HG03520 (cell line): ENCODE data around the gene NCAM2.

Experiments
- ATAC-seq: cut with Tn5 transposase; IDR thresholded peaks from one replicate; pipeline ENCODE4 v1.9.1; 2021; ENCODE audit warnings: mild to moderate bottlenecking, moderate library complexity; ENCODE audit not compliant: unreplicated experiment

NCAM2 gene

DNA sequence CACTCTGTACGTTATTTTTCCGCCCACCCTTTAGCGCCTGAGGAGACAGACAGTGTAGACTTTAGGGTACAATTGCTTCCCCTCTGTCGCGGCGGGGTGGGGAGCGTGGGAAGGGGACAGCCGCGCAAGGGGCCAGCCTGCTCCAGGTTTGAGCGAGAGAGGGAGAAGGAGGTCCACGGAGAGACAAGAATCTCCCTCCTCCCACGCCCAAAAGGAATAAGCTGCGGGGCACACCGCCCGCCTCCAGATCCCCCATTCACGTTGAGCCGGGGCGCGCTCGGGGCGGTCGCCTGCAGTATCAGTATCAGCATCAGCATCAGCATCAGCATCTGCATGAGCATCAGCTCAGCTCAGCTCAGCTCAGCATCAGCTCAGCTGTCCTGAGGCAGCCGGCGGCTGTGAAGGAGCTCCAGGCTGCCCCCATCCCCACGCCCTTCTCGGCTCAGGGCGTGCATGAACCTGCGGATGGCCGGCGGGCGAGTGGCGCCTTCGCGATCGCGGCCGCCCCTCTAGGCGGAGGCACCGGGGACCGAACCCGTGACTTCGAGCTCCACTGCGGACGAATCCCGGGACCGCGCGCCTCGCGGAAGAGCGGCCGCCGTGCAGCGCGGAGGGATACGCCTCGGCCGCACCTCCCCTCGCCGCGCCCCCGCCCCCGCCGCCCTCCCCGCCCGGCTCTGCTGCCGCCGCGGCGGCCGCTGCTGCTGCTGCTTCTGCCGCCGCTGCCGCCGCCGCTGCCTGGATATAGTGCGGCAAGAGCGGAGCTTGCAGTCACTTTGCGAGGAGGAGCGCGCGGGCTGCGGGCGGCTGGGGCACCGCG lies at the start of gene NCAM2:
TSS of gene NCAM2 (plus strand) at position 774 of the 820 bp plus-strand sequence.
- ATAC-seq: no peak

DNA sequence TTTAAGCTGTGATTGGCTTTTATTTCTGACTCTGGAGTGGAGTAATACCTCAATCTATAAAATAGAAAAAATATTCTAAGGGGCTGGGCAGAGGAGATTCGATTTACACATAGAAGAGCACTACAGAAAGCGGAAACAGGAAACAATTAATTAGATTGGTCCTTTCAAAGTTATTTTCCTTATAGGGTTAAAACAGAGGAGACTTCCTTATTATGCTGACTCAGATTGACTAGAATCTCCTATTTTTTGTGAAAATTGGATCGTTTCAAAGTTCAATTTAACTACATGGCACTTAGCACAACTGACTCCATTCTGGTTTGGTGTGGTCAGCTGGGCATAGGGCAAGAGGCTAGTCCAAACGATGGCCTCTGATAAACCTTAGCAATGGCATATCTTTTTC lies 48.3 kb upstream of the NCAM2 start:
- ATAC-seq: no peak

DNA sequence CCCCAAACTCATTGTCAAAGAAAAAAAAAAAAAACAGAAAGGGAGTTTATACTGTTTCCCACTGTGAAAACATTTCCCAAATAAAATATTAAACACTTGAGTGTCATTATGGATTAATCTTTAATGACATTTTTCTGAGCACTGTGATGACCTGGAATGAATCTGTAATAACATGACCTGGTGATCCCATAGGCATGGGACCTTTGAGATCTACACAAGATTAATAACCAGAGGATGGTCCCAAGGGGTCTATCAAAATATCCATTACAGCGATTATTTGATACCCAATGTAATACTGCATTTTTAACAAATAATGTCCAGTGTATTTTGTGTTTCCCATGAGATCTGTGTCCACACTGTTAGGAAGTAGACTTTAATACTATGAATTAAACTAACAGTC lies 32.4 kb upstream of the NCAM2 start:
- ATAC-seq: no peak

DNA sequence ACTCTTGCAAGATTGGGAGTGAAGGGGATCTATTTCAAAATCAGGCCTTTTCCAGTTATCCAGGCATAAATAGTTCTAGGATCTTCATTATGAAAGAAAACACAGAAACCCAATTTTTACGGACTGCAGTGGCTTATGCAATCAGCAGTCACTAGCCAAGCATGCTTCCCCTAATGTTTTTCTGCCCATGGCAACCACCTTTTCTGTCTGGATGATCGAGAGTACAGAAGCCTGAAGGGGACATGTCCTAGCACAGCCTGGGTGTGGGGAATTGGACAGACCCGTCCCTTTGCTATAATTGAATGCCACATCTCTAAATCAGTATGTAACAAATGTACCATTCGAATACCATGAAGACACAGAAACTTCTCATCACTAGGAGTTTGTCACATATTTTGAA lies 29.8 kb upstream of the NCAM2 start:
- ATAC-seq: no peak

- ATAC-seq: no peak
Observed at GRCh38 chr21:20970691-20971090, 27.5 kb upstream of the NCAM2 start.

DNA sequence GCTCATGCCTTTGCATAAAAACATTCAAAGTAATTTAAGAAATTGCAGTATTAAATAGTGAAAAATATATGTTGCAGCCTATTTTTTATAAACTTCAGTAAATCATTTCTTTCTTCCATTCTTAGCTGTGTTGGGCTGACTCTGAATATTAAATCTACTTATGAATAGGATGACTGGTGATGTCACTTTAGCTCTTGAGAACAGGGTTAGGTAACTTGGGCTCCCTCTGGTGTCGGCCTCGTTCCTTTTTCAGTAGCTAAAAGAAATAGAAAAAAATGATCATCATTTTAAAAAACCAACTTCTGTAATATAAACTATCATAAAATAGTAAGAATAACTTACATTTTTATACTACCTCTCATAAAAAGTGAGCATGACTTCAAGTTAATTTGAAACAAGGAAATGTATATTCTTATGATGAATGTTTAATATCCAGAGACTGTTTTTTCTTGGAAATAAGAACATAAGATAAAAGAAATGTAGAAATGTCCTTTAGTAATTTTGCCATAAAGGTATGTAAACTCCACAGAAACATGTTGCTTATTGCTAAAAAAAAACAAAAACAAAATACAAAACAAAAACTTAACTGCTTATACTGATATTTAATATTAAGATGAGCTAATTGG lies 26.8 kb upstream of the NCAM2 start:
- no peak for ATAC-seq

- no peak for ATAC-seq
Observed at GRCh38 chr21:20994790-20995189, 3.4 kb upstream of the NCAM2 start.

GRCh38 chr21:20996421-20997310 lies 1.5 kb upstream of the NCAM2 start:
- no peak for ATAC-seq

DNA sequence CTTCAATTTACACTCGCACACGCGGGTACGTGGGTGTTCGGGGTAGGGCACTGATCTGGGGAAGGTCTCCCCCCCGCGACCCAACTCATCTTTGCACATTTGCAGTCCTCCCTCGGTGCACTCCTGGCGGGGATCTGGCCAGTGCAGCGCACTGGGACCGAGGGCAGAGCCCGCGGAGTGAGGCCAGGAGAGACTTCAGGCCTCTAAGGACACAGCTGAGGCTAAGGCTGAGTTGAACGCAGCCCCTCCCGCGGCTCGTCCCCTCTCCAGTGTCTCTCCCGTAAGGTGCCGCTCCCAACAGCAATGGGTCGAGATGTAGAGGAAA lies 936 bp upstream of the NCAM2 start:
- no peak for ATAC-seq

GRCh38 chr21:20998456-20998789 lies 214 bp downstream of the NCAM2 start:
- no peak for ATAC-seq

DNA sequence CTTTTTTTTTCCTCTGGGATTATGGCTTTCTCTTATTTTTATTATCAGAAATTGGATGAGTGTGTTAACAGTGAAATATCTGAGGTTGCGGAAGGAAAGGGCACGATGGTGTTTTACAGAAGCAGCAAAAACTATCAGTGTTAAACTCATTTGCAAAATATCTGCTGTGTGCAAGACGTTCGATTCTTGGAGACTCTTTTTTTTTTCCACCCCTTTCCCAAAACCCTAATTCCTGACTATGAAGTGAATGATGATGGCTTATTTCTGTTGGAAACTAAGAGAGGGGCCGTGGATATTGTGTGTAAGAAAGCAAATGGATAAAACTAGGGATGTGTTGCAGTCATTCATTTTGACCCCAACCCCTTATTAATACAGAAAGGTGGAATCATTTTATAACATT lies 677 bp downstream of the NCAM2 start:
- no peak for ATAC-seq

- ATAC-seq: no peak
Observed at GRCh38 chr21:20999659-21000058, 1.4 kb downstream of the NCAM2 start.

GRCh38 chr21:21000591-21001175 lies 2.5 kb downstream of the NCAM2 start:
- no peak for ATAC-seq

DNA sequence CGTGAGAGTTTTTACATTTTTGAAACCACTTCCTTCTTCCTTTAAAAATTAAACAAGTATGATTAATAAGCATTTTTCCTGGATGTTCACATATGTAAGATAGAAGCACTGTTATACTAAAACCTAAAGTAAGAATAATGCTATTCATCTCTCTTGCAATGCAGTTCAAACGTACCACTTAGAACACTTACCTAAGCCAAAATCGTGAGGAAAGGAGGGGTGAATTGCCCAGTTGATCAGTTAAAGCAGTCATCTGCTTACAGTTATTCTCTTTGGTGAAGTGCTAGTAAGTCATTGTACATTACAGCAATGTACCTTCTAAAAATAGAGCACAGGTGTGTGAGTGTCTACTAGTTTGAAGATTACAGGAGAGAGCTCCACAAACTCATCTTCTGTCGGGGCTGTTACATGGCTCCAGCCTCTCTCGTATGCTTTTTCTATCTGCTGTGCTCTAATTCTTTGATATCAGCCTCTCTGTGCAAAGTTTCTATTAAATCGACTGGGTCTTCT lies 3.4 kb downstream of the NCAM2 start:
- no peak for ATAC-seq

DNA sequence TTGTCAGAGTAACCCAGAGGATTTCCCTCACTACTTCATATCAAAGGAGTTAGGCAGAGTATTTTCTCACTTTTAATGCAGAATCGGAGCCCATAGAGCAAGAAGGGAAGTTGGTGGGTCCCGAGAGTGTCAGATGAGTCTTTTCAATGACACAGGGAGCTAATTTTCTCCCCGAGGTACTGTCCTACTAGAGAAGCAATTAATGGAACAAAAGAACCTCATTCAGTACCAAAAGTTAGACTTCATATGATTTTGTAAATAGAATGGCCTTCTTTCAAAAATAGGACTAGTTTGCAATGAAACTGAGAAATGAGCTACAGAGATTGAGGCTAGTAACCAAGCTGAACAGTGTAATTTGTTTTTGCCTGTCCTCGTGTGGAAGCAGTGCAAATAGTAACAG lies 3.9 kb downstream of the NCAM2 start:
- no peak for ATAC-seq

DNA sequence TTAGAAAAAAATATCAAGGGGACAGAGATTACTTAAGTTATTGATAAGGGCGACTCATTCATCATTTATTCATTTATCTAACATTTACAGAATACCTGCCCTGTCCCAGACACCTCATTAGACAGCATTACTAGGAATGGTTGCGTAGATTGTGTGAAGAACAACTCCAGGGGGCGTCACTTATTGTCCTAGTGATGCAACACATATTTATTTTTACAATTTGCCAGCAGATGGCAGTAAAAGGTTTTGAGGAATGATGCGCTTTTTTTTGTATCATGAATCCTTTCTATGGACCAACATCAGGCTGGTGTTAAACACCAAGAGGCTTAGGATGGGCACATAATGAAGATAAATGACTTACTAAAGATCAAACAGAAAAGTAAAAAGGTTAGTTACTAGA lies 5.5 kb downstream of the NCAM2 start:
- ATAC-seq: no peak

DNA sequence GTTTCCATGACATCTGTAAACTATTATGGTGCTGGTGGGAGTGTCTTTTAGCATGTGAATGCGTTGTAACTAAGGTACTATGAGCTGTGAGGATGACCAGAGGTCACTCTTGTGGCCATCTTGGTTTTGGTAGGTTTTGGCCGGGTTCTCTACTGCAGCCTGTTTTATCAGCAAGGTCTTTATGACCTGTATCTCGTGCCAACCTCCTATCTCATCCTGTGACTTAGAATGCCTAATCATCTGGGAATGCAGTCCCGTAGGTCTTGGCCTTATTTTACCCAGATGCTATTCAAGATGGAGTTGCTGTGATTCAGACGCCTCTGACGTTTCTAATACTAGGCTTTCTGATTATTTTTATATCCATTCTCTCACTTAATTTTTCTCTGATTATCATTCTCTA lies 9.4 kb downstream of the NCAM2 start:
- ATAC-seq: no peak

- no peak for ATAC-seq
Observed at GRCh38 chr21:21010228-21010627, 12.0 kb downstream of the NCAM2 start.

- no peak for ATAC-seq
Observed at GRCh38 chr21:21010698-21011097, 12.5 kb downstream of the NCAM2 start.

DNA sequence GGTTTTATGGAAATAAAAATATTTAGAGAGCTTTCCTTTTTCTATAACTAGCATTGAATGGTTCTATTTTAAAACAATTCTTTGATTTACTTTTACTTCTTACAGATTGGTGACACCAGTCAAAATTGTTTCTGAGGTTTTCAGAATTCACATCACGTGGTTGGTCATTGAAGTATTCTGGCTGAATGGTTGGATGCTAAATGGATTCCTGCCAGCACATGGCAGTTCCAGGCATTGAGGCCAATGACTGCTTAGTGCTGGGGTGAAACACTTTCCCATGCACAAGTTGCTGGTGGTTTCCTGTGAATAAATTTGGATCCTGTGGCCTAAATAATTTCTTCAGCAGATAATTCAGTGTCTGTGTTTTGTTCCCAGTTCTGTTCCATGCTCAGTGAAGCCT lies 20.6 kb downstream of the NCAM2 start:
- ATAC-seq: no peak

- no peak for ATAC-seq
Observed at GRCh38 chr21:21019681-21020080, 21.5 kb downstream of the NCAM2 start.
